HG03159 (cell line): ENCODE measurements around the gene GPI.
"Not testable (repeated sequence)": the region's sequence is repeated elsewhere in the genome, so short reads cannot be mapped to it uniquely, and the experiment has no call there.

ENCODE experiments used
- ATAC-seq: cut with Tn5 transposase; IDR thresholded peaks from one replicate; pipeline ENCODE4 v1.9.1; 2021; ENCODE audit warnings: mild to moderate bottlenecking, moderate library complexity; ENCODE audit not compliant: unreplicated experiment

Gene GPI

DNA sequence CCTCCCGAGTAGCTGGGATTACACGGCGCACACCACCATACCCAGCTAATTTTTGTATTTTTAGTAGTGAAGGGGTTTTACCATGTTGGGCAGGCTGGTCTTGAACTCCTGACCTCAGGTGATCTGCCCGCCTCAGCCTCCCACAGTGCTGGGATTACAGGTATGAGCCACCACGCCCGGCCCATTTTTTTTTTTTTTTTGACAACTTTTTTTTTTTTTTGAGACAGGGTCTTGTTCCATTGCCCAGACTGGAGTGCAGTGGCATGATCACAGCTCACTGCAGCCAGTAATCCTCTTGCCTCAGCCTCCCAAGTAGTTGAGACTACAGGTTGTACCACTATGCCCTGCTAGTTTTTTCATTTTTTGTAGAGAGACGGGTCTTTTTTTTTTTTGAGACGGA, 35.8 kb downstream of the GPI start:
- ATAC-seq: not testable (repeated sequence)

DNA sequence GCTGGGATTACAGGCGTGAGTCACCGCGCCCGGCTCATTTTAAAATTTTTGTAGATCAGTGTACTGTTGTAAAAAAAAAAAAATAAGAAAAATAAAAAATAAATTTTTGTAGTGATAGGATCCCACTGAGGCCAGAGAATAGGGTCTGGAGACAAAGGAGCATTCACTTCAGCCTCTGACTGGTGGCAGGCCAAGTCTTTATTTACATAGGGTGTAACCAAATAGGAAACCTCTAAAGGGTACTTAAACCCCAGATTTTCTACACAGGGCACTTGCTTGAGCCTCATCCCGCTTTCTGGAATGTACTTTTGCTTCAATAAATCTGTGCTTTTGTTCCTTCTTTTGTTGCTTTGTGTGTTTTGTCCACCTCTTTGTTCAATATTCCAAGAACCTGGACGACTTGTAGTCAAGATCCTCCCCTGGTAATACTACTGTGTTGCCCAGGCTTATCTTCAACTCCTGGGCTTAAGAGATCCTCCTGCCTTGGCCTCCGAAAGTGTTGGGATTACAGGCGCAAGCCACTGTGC, 37.1 kb downstream of the GPI start:
- ATAC-seq: no peak

DNA sequence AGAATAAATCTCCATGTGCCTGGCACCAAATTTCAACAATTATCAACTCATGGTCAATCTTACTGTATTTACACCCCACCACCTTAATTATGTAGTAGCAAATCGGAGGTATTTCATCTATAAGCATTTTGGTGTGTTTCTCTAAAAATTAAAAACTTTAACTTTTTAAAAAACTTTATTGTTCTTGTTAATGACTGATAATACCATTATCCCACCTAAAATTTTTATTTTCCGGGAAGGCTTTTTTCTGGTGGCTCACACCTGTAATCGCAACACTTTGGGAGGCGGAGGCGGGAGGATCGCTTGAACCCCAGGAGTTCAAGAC, 38.8 kb downstream of the GPI start:
- peak; percentile 12 for ATAC-seq

DNA sequence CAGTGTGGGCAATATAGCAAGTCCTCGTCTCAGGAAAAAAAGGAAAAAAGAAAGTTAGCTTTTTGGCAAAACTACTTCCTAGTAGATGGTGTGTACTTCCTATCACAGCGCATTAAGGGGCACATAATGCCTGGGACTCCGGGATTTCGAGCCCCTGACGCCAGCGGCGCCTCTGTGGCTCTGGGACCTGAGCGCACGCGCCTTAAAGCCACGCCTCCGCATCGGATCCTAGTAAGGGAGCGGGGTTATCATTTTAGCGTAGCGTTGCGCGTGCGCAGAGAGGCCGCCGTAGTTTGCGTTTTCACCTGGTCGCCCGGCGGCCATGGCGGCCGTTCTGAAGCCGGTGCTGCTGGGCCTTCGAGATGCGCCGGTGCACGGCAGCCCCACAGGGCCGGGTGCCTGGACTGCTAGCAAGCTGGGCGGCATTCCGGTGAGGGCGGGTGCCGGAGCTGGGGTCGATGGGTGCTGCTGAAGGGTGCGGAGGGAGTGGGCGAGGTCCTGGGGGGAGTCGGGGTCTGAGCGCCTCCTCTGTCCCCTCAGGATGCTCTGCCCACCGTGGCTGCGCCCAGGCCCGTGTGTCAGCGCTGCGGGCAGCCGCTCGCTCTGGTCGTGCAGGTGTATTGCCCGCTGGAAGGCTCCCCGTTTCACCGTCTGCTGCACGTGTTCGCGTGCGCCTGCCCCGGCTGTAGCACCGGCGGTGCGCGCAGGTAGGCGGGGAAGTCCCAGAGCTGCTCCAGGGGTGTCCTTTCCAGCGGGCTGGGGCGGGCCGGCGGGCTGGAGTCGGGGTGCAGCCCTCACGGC, 39.3 kb downstream of the GPI start, which contains the start of gene PDCD2L:
PDCD2L (plus strand) TSS at position 291 of the 801 bp plus-strand sequence; CDS start at position 323, 32 bp downstream.
- peak; percentile 92 for ATAC-seq

DNA sequence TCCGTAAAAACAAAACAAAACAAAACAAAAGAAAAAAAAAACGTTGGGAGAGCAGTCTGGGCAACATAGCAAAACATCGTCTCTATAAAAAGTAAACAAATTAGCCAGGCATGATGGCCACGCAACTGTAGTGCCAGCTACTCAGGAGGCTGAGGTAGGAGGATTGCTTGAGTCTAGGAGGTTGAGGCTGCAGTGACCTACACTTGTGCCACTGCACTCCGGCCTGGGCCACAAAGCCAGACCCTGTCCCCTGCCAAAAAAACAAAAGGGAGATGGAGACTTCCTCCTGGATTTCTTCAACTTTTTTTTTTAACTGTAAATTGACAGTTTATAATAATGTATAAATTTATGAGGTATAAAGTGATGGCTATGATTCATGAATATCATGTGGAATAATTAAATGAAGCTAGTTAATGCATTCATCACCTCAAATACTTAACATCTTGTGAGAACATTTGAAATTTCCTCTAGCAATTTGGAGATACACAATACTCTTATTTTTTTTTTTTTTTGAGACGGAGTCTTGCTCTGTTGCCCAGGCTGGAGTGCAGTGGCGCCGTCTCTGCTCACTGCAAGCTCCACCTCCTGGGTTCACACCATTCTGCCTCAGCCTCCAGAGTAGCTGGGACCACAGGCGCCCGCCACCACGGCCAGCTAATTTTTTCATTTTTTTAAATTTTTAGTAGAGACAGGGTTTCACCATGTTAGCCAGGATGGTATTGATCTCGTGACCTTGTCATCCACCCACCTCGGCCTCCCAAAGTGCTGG, 41.1 kb downstream of the GPI start:
- ATAC-seq: no peak

DNA sequence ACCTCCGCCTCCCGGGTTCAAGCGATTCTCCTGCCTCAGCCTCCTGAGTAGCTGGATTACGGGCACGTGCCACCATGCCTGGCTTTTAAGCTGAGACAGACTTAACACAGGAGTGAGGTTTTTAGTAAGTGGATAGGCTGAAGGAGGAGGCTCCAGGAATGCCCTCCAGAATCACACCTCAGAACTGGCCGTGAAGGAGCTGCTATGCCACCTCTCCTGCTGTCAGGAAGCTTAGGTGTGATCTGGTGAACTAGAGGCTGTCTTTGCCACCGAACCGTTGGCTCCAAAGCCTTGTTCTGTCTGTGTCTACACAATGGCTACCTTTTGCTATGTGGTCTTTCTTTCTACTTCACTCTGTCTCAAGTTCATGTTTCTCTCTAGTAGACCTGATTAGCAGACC, 43.4 kb downstream of the GPI start:
- ATAC-seq: no peak

DNA sequence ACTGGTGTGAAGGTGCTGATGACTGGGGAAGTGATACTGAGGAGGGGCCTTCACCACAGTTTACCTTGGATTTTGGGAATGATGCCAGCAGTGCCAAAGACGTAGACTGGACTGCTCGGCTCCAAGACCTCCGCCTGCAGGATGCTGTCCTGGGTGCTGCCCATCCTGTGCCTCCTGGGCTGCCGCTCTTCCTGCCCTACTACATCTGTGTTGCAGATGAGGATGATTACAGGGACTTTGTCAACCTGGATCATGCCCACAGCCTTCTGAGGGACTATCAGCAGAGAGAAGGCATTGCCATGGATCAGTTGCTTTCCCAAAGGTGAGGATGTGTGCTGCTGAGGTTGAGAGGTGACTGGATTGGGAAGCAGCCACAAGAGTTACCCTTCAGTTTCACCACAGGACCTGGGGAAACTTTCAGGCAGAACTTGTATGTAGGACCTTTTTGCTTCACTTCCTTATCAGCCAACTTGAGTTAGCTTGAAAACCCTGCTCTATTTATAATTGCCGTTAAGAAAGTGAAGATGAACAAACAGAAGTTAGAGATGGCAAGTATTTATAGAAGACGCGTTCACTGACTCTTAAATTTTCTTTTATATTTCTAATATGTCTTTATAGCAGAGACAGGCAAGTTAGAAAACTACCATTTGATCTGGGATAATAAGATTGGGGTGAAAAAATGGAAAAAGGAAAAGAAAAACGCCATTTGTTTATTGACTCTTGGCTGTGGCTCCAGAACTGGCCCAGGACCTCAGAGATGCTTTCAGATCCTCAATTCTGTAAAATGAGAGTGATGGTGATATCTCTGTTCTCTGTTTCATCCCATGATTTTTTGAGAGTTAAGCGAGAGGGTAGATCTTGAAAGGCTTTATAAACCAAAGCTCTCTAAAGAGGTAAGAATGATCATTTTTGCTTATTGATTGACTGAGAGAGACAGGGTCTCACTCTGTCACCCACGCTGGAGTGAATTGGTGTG, 44.5 kb downstream of the GPI start:
- no peak for ATAC-seq

DNA sequence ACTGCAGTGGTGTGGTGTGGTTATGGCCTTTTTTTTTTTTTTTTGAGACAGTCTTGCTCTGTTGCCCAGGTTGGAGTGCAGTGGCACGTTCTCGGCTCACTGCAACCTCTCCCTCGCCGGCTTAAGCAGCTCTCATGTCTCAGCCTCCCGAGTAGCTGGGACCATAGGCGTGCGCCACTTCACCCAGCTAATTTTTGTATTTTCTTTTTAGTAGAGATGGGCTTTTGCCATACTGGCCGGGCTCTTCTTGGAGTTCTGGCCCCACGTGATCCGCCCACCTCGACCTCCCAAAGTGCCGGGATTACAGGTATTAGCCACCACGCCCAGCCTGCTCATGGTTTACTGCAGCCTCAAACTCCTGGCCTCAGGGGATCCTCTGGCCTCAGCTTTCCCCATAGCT, 46.2 kb downstream of the GPI start:
- ATAC-seq: no peak

DNA sequence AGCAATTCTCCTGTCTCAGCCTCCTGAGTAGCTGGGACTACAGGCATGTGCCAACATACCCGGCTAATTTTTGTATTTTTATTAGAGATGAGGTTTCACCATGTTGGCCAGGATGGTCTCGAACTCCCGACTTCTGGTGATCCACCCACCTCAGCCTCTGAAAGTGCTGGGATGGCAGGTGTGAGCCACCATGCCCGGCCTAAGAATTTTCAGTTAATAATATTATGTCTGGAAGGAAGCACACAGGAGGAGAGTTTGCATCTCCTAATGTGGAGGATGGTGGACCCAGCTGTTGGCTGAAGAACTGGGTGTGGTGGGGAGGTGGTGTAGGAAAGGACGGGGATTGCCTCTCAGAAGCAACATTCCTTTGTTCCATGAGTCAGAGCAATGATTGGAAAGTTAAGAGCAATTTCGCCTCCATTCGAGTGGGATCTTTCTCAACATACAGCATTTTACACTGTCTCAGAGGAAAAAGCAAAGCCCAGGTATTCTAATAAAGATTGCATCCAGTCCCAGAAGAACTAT, 51.1 kb downstream of the GPI start:
- no peak for ATAC-seq

DNA sequence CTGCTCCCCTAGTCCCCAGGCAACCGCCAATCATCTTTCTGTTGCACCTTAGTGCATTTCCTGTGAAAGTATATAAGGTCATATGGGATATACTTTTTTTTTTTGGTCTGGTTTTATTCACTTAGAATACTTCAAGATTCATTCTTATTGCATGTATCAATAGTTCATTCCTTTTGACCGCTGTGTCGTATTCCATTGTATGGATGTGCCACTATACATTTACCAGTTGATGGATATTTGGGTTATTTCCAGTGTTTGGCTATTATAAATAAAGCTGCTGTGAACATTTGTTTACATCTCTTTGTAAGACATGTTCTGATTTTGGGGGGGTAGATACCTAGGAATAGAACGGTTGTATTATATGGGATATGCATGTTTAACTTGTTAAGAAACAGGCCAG, 53.3 kb downstream of the GPI start:
- no peak for ATAC-seq

DNA sequence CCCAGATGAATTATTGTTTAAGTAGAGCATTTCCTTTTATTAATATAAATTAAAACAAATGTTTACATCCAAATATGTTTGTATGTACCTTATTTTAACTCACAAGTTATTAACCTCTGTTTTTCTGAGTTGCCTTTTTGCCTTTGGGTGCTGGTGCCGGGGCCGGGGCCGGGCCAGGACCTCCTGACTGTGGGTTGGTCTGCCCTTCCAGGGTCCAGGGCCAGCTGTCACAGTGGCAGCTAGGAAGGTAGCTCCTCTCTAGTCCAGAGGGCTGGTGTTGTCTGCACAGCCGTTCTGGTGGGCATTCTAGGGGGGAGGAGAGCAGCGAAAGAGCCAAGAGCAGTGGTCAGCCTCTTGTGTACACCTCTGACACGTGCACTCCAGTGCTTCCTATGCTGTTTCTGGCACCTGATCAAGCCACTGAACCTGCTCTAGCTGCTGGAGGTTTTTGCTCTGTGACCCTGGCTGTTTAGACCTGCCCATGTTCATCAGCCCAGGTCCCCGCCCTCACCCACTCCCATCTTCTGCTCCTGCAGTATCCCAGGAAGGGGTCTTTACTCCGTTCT, 61.2 kb downstream of the GPI start:
- no peak for ATAC-seq

DNA sequence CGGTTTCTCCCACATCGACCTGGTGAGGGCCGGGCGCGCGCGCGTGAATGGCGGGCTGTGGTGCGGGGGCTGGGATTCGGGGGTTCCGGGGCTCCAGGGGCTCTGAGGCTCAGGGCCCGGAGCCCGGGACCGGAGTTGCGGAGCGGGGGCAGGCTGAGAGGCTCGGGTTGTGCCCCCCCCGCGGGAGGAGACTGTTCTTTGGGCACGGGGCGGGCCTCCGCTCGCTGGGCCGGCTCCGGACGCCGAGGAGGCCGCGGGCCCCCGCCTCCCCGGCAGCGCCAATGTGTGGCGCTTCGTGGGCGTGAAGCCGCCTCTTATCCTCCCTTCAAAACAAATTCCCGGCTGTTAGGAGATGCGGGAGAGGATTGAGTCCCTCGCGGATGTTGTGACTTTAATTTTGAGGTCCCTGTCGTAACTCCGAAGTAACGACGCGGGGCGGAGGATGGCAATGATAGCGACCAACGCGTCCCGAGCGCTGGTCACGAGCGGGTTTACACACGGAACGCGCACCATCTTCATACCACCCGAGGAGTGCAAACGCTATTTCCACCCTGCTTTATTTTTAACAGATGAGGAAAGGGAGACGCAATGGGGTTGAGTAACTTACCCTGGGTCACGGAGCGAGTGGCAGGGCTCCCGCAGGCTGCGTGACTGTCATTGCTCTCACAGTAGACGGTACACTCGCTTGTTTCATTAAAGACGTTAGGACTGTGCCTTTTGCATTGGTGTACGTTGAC, 63.7 kb downstream of the GPI start:
- ATAC-seq: peak; percentile 38

DNA sequence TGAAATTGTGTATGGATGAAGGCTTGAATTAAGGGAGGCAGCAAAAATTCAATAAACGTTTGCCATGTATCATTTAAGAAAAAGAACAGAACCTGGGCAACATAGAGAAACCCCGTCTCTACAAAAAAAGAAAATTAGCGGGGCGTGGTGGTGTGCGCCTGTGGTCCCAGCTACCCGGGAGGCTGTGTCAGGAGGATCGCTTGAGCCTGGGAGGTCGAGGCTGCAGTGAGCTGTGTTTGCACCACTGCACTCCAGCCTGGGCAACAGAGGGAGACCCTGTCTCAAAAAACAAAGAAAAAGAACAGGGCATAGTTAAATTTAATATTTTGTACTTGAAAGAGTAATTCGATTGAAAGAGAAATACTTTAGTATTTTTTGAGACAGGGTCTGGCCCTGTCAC, 64.6 kb downstream of the GPI start:
- no peak for ATAC-seq

DNA sequence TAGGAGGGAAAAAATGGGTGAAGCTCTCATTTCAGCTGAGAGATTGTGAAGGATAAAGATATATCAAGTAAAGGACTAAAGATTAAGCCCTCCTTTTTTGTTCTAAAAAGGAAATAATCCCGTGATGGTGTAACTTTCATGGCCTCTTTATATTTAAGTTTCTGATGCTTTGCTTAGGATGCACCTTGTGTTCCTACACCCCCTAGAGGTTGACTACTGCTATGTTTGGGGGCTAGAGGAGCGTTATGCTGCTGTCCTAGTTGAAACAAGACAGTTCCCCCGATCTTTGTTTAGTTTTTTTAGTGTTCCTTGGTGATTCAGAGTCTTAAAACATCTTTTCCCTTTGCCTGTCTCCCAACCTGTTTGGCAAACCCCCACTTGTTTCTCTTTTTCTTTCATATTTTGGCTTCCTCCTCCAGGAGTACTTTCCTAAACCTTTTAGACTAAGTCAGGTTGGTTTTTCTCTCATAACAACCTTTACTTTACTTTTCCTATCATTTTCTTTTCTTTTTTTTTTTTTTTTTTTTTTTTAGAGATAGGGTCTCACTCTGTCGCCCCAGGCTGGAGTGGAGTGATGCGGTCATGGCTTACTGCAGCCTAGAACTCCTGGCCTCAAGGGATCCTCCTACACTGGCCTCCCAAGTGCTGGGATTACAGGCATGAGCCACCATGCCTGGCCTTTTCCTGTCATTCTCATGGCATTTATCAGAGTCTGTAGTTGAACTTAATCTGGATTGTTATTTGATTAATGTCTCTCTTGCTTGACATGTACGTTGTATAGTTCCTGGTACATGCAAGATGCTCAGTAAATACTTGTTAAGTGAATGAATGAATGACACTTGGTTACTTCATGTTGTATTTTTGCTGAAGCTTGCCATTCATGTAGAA, 66.0 kb downstream of the GPI start:
- no peak for ATAC-seq

DNA sequence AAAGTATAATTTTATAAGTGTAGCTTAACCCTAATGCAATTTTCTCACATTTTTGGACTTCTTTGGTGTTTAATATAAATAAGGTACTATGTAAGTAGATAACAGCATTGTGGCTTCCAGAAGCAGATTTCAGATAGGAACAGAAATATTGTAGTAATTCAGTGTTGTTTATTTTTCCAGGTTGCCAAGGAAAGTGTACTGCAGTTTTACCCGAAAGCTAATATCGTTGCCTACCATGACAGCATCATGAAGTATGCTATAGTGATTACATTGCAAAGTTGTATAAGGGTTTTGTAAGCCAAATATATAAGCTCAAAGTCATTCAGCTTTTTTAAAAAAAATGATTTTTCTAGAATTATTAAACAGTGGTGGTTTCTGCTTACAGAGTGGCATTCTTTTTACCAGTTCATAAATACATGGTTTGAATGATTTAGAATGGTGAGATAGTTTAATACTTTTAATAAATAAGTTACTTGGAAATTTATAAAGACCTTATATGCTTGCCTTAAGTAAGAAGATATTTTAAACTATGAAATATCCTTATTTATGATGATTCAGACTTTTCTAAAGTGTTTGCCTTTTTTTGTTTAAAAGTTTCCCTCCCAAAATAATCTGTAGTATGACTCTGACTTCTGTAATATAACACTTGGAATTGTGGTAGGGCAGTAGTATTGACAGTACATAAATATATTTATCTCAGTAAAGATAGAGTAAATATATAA, 66.8 kb downstream of the GPI start:
- no peak for ATAC-seq

DNA sequence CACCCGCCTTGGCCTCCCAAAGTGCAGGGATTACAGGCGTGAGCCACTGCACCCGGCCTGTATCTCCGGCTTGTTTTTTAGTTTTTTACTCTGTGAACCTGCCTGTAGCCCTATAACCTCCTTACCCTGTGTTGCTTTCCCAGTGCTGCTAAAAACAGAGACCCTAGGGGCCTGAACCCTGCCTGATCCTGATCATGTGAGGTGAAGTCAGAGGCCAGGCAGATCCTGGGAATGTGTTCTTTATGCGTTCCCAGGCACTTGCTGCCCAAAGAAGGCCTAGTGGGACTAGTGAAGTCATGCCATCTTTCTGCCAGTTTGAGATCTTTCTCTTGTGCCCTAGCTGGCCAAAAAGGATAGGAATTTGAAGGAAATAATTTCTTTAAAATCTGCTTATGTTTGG, 67.8 kb downstream of the GPI start:
- ATAC-seq: no peak

DNA sequence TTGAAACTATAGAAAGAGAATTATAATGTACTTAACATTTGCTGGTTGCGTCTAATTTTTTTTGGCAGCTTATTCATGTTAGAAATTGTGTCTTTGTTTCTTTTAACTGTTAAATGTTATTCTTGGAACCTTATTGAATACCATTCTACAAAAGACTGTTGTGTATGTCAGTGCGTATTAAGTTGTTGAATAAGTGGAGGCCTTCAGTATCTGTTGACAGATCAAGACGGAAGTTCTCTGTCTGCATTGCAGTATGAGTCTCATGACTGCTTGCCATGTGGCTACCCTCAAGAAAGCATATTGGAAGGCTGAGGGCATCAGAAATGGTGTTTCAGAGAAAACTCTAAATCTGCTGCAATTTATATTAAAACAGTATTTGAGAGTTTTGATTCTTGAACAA, 71.7 kb downstream of the GPI start:
- ATAC-seq: no peak

DNA sequence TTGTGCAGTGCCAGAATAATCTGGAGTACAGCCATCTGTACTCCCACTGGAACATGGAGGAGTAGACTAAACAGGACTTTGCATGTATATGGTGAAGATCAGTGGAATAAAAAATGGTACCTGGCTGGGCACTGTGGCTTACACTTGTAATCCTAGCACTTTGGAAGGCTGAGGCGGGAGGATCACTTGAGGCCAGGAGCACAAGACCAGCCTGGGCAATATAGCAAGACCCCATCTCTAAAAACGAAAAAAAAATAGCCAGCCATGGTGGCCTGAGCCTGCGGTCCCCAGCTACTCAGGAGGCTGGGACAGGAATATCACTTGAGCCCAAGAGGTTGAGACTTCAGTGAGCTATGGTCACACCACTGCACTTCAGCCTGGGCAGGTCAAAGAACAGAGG, 83.2 kb downstream of the GPI start:
- no peak for ATAC-seq
